MCF 10A (cell line): ENCODE data around the gene ZBTB18. TPM values are rescaled to one million over a fixed set of nuclear protein-coding genes. Genes with fewer than 3 reads are reported as not detected.

ENCODE experiments used
- BruUV-seq: library from RNA; stranded (reverse); fragments of 400-500 nt; replicated peaks from 2 replicates; lab custom pipeline; 2021; lab: Mats Ljungman, UMichigan
- CTCF ChIA-PET: fragments of 300-600 bp; sonication (Branson Sonifier 250); formaldehyde crosslinking; extraction: SDS; loops from one replicate; lab custom pipeline; 2021; ENCODE audit warnings: antibody characterized with exemption, inconsistent platforms; lab: Yijun Ruan, JAX
- POLR2A ChIA-PET: fragments of 300-600, 350-650 bp; sonication (Branson Sonifier 250); formaldehyde crosslinking; extraction: SDS; loops from one replicate; lab custom pipeline; 2020; ENCODE audit warnings: antibody characterized with exemption, inconsistent platforms; lab: Yijun Ruan, JAX
- DNase-seq: peaks from one replicate; pipeline ENCODE4 v3.0.0-alpha.2; 2018; ENCODE audit not compliant: unreplicated experiment
- H3K27ac Mint-ChIP-seq: one replicate; pipeline ENCODE4 v1.8.0; 2022; ENCODE audit warnings: mild to moderate bottlenecking, low read depth, mixed read lengths; ENCODE audit not compliant: unreplicated experiment
- H3K27me3 Mint-ChIP-seq: one replicate; pipeline ENCODE4 v1.8.0; 2022; ENCODE audit warnings: mixed read lengths; ENCODE audit not compliant: insufficient read depth, unreplicated experiment
- H3K36me3 Mint-ChIP-seq: one replicate; pipeline ENCODE4 v1.8.0; 2022; ENCODE audit warnings: mild to moderate bottlenecking, moderate library complexity, mixed read lengths; ENCODE audit not compliant: insufficient read depth, unreplicated experiment
- H3K4me1 Mint-ChIP-seq: one replicate; pipeline ENCODE4 v1.8.0; 2022; ENCODE audit warnings: mixed read lengths; ENCODE audit not compliant: insufficient read depth, unreplicated experiment
- H3K4me3 Mint-ChIP-seq: one replicate; pipeline ENCODE4 v1.8.0; 2022; ENCODE audit warnings: mild to moderate bottlenecking, moderate library complexity, mixed read lengths; ENCODE audit not compliant: unreplicated experiment
- H3K9me3 Mint-ChIP-seq: one replicate; pipeline ENCODE4 v1.8.0; 2022; ENCODE audit warnings: mixed read lengths; ENCODE audit not compliant: unreplicated experiment
- CTCF ChIP-seq: fragments of 200-600 bp; IDR thresholded peaks from one replicate; pipeline ENCODE4 v1.8.0; 2022; ENCODE audit warnings: antibody characterized with exemption, mild to moderate bottlenecking; ENCODE audit not compliant: unreplicated experiment
- intact Hi-C: fragments of 100-400 bp; cut with micrococcal nuclease; formaldehyde crosslinking; loops from 2 replicates; pipeline ENCODE4 v1.14.1; 2022
- total RNA-seq: library from RNA; stranded (reverse); gene quantifications from 2 replicates; pipeline ENCODE4 v1.2.3, GENCODE V29; 2022

ZBTB18 gene
- total RNA-seq, 1 experiment from 2014 or later: 16.5 TPM

GRCh38 chr1:244047621-244048255, 3.3 kb upstream of the ZBTB18 start:
- Mint-ChIP-seq H3K4me1 (peaks cover 32% of the 10 kb centered on the region), H3K9me3 (no peaks in the 10 kb centered on the region), H3K4me3 (peak overlapping the region; percentile 94), H3K36me3 (no peaks in the 10 kb centered on the region), H3K27ac (peak overlapping the region; percentile 87), H3K27me3 (peaks cover 13% of the 10 kb centered on the region)
- CTCF ChIA-PET: interaction anchor here (0.6 to 2.8 kb wide), 8 partner anchors 8 to 1578 kb away, joined by 3 to 10 read pairs (median 3); no protein-coding TSS in a partner anchor
- POLR2A ChIA-PET: interaction anchor here (0.6 to 4.5 kb wide), 68 partner anchors 9 to 794 kb away, joined by 3 to 44 read pairs (median 4); partner anchors contain the start of genes AKT3 and SDCCAG8
- TF ChIP-seq CTCF: no peak
- BruUV-seq: TSS peak; percentile 56
- no peak for DNase-seq
- intact Hi-C loops: loop anchor here (1.0 to 10.0 kb wide), 8 partner anchors 35 to 703 kb away; partner anchors contain the start of gene ADSS2

- TF ChIP-seq CTCF: no peak
Observed at GRCh38 chr1:244048256-244049161, 2.6 kb upstream of the ZBTB18 start.

GRCh38 chr1:244049162-244050013, 1.7 kb upstream of the ZBTB18 start:
- H3K4me1 Mint-ChIP-seq: peaks cover 32% of the 10 kb centered on the region
- peaks cover 12% of the 10 kb centered on the region for H3K27me3 Mint-ChIP-seq
- BruUV-seq: no TSS peak
- H3K4me3 Mint-ChIP-seq: peak overlapping the region; percentile 94
- CTCF ChIA-PET: interaction anchor here (1.1 to 1.5 kb wide), 2 partner anchors 15 to 224 kb away, joined by 3 to 7 read pairs; no protein-coding TSS in a partner anchor
- no peaks in the 10 kb centered on the region for H3K36me3 Mint-ChIP-seq
- H3K9me3 Mint-ChIP-seq: no peaks in the 10 kb centered on the region
- intact Hi-C loops: loop anchor here (2.0 to 10.0 kb wide), 6 partner anchors 37 to 705 kb away; partner anchors contain the start of gene ADSS2
- DNase-seq: peak; percentile 28
- no peak for TF ChIP-seq CTCF
- H3K27ac Mint-ChIP-seq: peak overlapping the region; percentile 50
- POLR2A ChIA-PET: interaction anchor here (0.6 to 4.5 kb wide), 6 partner anchors 11 to 487 kb away, joined by 3 to 44 read pairs (median 6); no protein-coding TSS in a partner anchor

More at GRCh38 chr1:244048256-244049161, 2.6 kb upstream of the ZBTB18 start:
- DNase-seq: peak; percentile 100
- no TSS peak for BruUV-seq
- ChIA-PET POLR2A (interaction anchor here (0.6 to 4.5 kb wide), 49 partner anchors 9 to 795 kb away, joined by 3 to 44 read pairs (median 5); partner anchors contain the start of genes AKT3 and SDCCAG8), CTCF (interaction anchor here (0.8 to 2.8 kb wide), 5 partner anchors 14 to 297 kb away, joined by 3 to 10 read pairs (median 5); no protein-coding TSS in a partner anchor)
- peaks cover 13% of the 10 kb centered on the region for H3K27me3 Mint-ChIP-seq
- intact Hi-C loops: loop anchor here (1.0 to 10.0 kb wide), 8 partner anchors 36 to 704 kb away; partner anchors contain the start of gene ADSS2
- H3K4me1 Mint-ChIP-seq: peaks cover 32% of the 10 kb centered on the region
- no peaks in the 10 kb centered on the region for H3K36me3 Mint-ChIP-seq
- no peaks in the 10 kb centered on the region for H3K9me3 Mint-ChIP-seq
- peak overlapping the region; percentile 87 for H3K27ac Mint-ChIP-seq
- H3K4me3 Mint-ChIP-seq: peak overlapping the region; percentile 94
